ENCODE results near the gene DLL3.

The DLL3 gene

GRCh38 chr19:39483141-39483540, 15.6 kb upstream of the DLL3 start:
- DNase-seq: no peak

- no peak for DNase-seq
These were observed 9.0 kb upstream of the DLL3 start for GRCh38 chr19:39489756-39490155.

GRCh38 chr19:39492225-39492624, 6.5 kb upstream of the DLL3 start:
- no peak for DNase-seq

GRCh38 chr19:39492788-39493187, 6.0 kb upstream of the DLL3 start:
- no peak for DNase-seq

GRCh38 chr19:39494661-39495060, 4.1 kb upstream of the DLL3 start:
- no peak for DNase-seq

GRCh38 chr19:39496063-39496462, 2.7 kb upstream of the DLL3 start:
- DNase-seq: no peak

GRCh38 chr19:39497701-39497995, 1.1 kb upstream of the DLL3 start:
- DNase-seq: no peak

- no peak for DNase-seq
These were observed 550 bp upstream of the DLL3 start for GRCh38 chr19:39497996-39498797.

- DNase-seq: no peak
These were observed 1.2 kb downstream of the DLL3 start for GRCh38 chr19:39499932-39500331.

- no peak for DNase-seq
These were observed 1.8 kb downstream of the DLL3 start for GRCh38 chr19:39500543-39500942.

GRCh38 chr19:39501340-39501739, 2.6 kb downstream of the DLL3 start:
- no peak for DNase-seq

- peak; percentile 73 to 76 for DNase-seq
These were observed 4.1 kb downstream of the DLL3 start for GRCh38 chr19:39502640-39503417.

GRCh38 chr19:39506598-39506943, 7.8 kb downstream of the DLL3 start:
- DNase-seq: no peak

GRCh38 chr19:39506944-39507714, 8.4 kb downstream of the DLL3 start:
- peak; percentile 44 to 60 for DNase-seq

GRCh38 chr19:39507715-39508364, 9.1 kb downstream of the DLL3 start:
- no peak for DNase-seq

- DNase-seq: no peak
These were observed 9.9 kb downstream of the DLL3 start for GRCh38 chr19:39508629-39509028.

- DNase-seq: no peak
These were observed 10.5 kb downstream of the DLL3 start for GRCh38 chr19:39509233-39509632.

GRCh38 chr19:39512988-39513387, 14.2 kb downstream of the DLL3 start:
- no peak for DNase-seq

- peak in 1 of 2 experiments; percentile 16 for DNase-seq
These were observed 16.2 kb downstream of the DLL3 start, which contains the start of gene SELENOV for GRCh38 chr19:39514840-39515550. Gene SELENOV (plus strand): TSS chr19:39515139. CDS start chr19:39515213, 74 bp downstream.

GRCh38 chr19:39515551-39516191, 16.9 kb downstream of the DLL3 start:
- peak in 1 of 2 experiments; percentile 14 for DNase-seq

- DNase-seq: no peak
These were observed 17.5 kb downstream of the DLL3 start for GRCh38 chr19:39516270-39516669.

GRCh38 chr19:39517432-39517831, 18.7 kb downstream of the DLL3 start:
- DNase-seq: no peak

Measured in stimulated activated CD4-positive, alpha-beta T cell treated with anti-CD3 and anti-CD28 coated beads, Interleukin-4, amount 100 ng/mL, for 4 hours (primary cell).